Vagina (tissue), 2 donors: ENCODE data around the gene ST6GALNAC6.

Experiments used
- CTCF ChIP-seq, 3 experiments: fragments of 450-650 bp in 2 of 3; fragments of 200-600 bp in 1 of 3; sonication (generic) in 1 of 3; IDR thresholded peaks; one replicate each; pipeline ENCODE4 v1.5.1; 2017 to 2019; ENCODE audit warnings: antibody characterized with exemption in 3 of 3, mild to moderate bottlenecking in 2 of 3, moderate library complexity in 2 of 3
- POLR2AphosphoS5 ChIP-seq, 2 donors: sonication (generic); formaldehyde crosslinking; IDR thresholded peaks; one replicate each; pipeline ENCODE4 v1.9.0; 2017; ENCODE audit warnings: antibody characterized with exemption in 2 of 2, mild to moderate bottlenecking in 2 of 2, low read depth in 1 of 2; ENCODE audit not compliant: insufficient read depth in 1 of 2

- TF ChIP-seq CTCF (IDR thresholded peaks at IDR 0.05): no peak
- peak in 1 of 2 donors; percentile 61 for TF ChIP-seq POLR2AphosphoS5 (IDR thresholded peaks at IDR 0.05; ENCODE audit: insufficient read depth in 1 of 2, low read depth in 1 of 2)
Measured at GRCh38 chr9:127835991-127836516, 63.3 kb downstream of the ST6GALNAC6 start.
